HG03469 (cell line): ENCODE measurements around the gene AICDA.
"Not testable (repeated sequence)": the region's sequence is repeated elsewhere in the genome, so short reads cannot be mapped to it uniquely, and the experiment has no call there.

Experiments used
- ATAC-seq: cut with Tn5 transposase; IDR thresholded peaks from one replicate; pipeline ENCODE4 v1.9.1; 2021; ENCODE audit warnings: mild to moderate bottlenecking, moderate library complexity, moderate number of reproducible peaks; ENCODE audit not compliant: unreplicated experiment

AICDA gene

GRCh38 chr12:8612629-8613028, at the start of gene AICDA:
AICDA (minus strand) TSS chr12:8612859; CDS start chr12:8612767, 92 bp downstream.
- ATAC-seq = no peak

DNA sequence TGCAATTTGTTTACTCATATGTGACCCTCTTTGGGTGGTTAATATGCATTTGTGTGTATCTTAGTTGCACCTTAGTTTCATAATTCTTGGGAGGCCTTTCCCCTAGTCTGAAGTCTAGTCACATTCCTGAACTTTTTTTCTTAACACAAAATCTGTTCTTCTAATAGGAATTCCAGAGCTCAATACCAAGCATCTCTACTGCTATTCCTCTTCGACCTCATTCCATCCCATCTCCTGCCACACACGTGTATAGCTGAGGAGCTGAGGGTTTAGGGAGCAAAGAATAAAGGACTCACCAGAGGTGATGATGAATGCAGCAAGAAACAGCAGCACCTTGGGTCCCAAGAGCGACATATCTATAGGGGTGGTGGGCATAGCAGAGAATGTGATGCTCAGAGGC, 49.1 kb upstream of the AICDA start:
- ATAC-seq = no peak

DNA sequence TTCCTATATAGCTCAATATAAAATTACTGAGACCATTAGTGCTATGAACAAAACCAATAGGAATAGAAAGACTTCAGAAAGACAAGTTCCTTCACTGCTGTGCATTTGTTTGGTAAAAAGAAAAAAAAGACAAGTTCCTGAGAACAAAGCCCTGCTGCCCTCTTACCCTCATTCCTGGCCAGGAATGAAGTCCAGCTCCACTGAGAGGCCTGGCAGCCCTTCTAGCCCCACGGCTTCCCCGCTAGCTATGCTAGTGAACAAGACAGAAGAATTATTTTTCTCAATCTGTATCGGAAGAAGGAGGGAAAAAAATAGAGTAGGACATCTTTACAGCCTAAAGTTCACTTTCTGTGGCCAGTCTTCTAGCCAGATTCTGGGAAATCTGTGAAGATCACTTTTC, 48.4 kb upstream of the AICDA start:
- no peak for ATAC-seq

- no peak for ATAC-seq
Measured at GRCh38 chr12:8658346-8658745, 45.7 kb upstream of the AICDA start.

GRCh38 chr12:8655421-8655820, 42.8 kb upstream of the AICDA start:
- ATAC-seq = no peak

DNA sequence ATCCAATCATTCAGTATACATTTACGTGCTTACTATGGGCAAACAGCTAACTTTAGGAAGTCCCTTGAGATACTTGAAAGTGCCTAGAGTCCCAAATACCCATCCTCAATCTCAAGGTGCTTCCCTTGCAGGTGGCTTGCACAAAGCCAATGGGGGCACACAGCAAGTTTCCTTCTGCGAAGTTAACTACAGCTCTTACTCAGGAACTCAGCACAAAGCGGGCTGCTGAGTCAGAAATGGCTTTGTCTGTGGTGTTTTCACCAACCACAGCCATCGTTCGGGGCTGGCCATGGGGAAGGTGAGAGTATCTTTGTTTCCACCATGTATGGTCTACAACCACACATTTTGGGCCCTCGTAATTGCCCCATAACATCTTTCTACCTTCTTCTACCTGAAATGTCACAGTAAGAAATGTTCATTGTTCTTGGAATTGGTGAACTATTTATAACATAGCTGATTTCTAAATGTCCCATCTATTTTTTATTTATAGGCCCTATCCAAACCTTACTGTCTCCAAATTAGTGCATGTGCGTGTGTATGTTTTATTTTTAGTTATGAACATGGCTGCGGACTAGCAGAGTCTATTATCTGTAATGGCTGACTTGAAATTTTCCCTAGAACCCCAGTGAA, 36.0 kb upstream of the AICDA start:
- peak; percentile 62 for ATAC-seq

DNA sequence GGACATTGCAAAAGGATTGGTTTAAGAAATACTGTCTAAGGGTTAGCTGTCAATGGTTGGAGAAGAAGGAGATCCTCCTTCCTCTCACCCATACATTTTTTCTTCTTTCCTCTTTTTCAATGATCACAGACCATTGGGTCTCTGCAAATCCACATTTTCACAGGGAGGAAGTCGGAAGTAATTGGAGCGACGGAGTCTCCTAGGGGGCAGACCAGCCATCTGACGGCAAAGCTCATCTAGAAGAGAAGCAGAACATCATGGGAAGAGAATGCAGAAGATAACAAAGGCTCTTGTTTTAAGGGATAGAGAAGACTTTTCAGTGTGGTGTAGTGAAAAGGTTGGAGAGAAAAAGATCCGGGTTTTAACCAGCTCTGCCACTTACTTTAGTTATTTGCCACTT, 35.3 kb upstream of the AICDA start:
- ATAC-seq = no peak

- ATAC-seq = peak; percentile 40
Measured at GRCh38 chr12:8644345-8645248, 31.9 kb upstream of the AICDA start.

GRCh38 chr12:8642775-8643174, 30.1 kb upstream of the AICDA start:
- no peak for ATAC-seq

- no peak for ATAC-seq
Measured at GRCh38 chr12:8639936-8640335, 27.3 kb upstream of the AICDA start.

DNA sequence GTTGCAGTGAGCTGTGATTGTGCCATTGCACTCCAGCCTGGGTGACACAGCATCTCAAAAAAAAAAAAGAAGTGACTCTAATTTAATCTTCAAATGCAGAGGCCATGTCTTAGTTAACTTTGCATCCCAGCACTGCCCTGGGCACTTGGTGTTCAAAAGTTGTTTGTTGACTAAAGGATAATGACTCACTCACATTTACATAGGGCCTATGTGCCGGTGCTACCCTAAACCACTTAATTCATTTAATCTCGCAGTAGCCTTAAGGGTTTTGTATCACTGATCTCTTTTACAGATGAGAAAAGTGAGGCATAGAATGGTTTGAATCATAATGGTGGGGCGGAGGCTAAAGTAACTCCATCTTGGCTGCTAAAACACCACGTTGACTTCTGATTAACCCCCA, 26.3 kb upstream of the AICDA start:
- no peak for ATAC-seq

DNA sequence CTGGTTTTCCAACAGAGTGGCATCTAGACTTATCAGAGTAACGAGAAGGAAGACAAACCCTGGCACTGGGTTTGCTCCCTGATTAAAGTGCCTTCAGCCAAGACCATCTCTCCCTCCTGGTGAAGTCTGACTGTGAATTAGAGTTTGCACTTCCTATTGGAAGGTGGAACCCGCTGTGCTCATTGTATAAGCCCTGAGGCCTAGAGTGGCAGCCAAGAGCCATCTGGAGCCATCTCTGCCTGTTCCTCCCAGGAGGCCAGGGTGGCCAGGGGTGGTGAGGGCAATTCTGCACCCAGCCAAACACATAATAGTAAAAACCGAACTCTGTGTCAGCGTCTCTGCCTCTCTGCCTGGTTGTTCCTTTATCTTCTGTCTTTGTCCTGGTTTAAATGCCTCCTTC, 25.0 kb upstream of the AICDA start:
- ATAC-seq = no peak

GRCh38 chr12:8637244-8637643, 24.6 kb upstream of the AICDA start:
- no peak for ATAC-seq

DNA sequence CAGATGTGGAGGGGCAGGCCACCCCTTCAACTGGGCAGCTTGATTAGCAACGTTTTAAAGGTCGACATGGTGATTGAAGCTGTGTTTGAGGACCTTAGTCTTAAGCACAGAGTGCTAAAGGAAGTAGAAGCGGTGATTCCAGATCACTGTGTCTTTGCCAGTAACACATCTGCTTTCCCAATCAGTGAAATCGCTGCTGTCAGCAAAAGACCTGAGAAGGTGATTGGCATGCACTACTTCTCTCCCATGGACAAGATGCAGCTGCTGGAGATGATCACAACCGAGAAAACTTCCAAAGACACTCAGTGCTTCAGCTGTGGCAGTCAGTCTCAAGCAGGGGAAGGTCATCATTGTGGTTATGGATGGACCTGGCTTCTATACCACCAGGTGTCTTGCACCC, 23.9 kb upstream of the AICDA start:
- ATAC-seq = no peak

DNA sequence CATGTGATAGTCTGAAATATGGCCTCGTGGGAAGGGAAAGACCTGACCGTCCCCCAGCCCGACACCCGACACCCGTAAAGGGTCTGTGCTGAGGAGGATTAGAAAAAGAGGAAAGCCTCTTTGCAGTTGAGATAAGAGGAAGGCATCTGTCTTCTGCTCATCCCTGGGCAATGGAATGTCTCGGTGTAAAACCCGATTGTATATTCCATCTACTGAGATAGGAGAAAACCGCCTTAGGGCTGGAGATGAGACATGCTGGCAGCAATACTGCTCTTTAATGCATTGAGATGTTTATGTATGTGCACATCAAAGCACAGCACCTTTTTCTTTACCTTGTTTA, 23.3 kb upstream of the AICDA start:
- not testable (repeated sequence) for ATAC-seq

DNA sequence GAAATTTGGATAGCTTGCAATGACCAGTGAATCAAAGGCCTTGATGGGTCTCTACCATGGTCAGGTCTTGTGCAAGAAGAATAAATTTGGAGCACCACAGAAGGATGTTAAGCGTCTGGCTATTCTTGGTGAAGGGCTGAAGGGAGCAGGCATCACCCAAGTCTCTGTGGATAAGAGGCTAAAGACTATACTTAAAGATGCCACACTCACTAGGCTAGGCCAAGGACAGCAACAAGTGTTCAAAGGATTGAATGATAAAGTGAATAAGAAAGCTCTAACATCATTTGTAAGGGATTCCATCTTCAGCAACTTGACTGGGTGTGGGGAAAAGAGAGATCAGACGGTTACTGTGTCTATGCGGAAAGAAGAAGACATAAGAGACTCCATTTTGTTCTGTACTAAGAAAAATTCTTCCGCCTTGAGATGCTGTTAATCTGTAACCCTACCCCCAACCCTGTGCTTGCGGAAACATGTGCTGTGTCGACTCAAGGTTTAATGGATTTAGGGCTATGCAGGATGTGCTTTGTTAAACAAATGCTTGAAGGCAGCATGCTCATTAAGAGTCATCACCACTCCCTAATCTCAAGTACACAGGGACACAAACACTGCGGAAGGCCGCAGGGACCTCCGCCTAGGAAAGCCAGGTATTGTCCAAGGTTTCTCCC, 22.8 kb upstream of the AICDA start:
- ATAC-seq = not testable (repeated sequence)

GRCh38 chr12:8630131-8630530, 17.5 kb upstream of the AICDA start:
- ATAC-seq = no peak

GRCh38 chr12:8629486-8630033, 16.9 kb upstream of the AICDA start:
- peak; percentile 85 for ATAC-seq

- no peak for ATAC-seq
Measured at GRCh38 chr12:8628731-8629130, 16.1 kb upstream of the AICDA start.

- not testable (repeated sequence) for ATAC-seq
Measured at GRCh38 chr12:8624750-8625149, 12.1 kb upstream of the AICDA start.

DNA sequence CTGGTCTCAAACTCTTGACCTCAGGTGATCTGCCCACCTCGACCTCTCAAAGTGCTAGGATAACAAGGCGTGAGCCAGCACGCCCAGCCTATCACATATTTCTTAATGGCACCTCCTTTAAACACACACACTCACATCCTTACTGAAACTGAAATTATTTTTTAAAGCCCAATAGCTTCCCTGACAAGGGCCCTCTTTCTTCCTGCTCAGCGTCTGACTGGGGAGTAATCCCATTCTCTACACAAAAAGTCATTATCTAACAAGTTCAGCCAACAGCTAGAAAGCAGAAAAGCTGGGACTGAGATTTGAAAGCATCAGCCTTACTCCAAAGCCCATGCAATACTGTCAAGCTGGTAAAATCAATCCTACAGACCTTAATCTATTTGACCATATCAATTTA, 10.0 kb upstream of the AICDA start:
- ATAC-seq = no peak

GRCh38 chr12:8615206-8615605, 2.5 kb upstream of the AICDA start:
- ATAC-seq = no peak
